Natural killer cell (primary cell): ENCODE results near the gene CDK18. TPM values are rescaled to one million over a fixed set of nuclear protein-coding genes. Genes with fewer than 3 reads are reported as not detected.

ENCODE experiments used
- ATAC-seq, 3 donors: fragments of 150-1000 bp in 2 of 3; fragments of 200-7000 bp in 1 of 3; cut with Tn5 transposase; 1 replicate in 1 of 3; 2 replicates in 2 of 3; pipeline ENCODE4 v1.10.0; 2021; ENCODE audit warnings: mild to moderate bottlenecking in 2 of 3, moderate library complexity in 2 of 3
- DNase-seq, 2 donors: peaks; one replicate each; pipeline versions ENCODE4 v3.0.0 to v3.0.0-alpha.2; 2013 to 2021; ENCODE audit warnings: mixed read lengths in 1 of 2
- H3K27ac ChIP-seq: one replicate; pipeline ENCODE4 v1.5.1; 2013; ENCODE audit warnings: mild to moderate bottlenecking, low read length
- H3K27me3 ChIP-seq: one replicate; pipeline ENCODE4 v1.6.1; 2013; ENCODE audit warnings: low read length; ENCODE audit not compliant: control insufficient read depth, insufficient read depth
- H3K36me3 ChIP-seq: one replicate; pipeline ENCODE4 v1.6.1; 2013; ENCODE audit warnings: low read length; ENCODE audit not compliant: control insufficient read depth, insufficient read depth
- H3K4me1 ChIP-seq: one replicate; pipeline ENCODE4 v1.6.1; 2013; ENCODE audit warnings: low read length; ENCODE audit not compliant: control insufficient read depth, insufficient read depth
- H3K4me3 ChIP-seq: one replicate; pipeline ENCODE4 v1.5.1; 2013; ENCODE audit warnings: low read length
- H3K9me3 ChIP-seq: one replicate; pipeline ENCODE4 v1.6.1; 2013; ENCODE audit warnings: low read length; ENCODE audit not compliant: control insufficient read depth, insufficient read depth
- H3K27ac Mint-ChIP-seq, 2 donors: one replicate each; pipeline ENCODE4 v1.8.0; 2022; ENCODE audit warnings: mild to moderate bottlenecking in 2 of 2, mixed read lengths in 2 of 2, moderate library complexity in 1 of 2
- H3K27me3 Mint-ChIP-seq, 2 donors: one replicate each; pipeline ENCODE4 v1.8.0; 2022; ENCODE audit warnings: low read depth in 2 of 2, mixed read lengths in 2 of 2
- H3K36me3 Mint-ChIP-seq: one replicate; pipeline ENCODE4 v1.8.0; 2022; ENCODE audit warnings: mixed read lengths
- H3K4me1 Mint-ChIP-seq, 2 donors: one replicate each; pipeline ENCODE4 v1.8.0; 2022; ENCODE audit warnings: mixed read lengths in 2 of 2
- H3K4me3 Mint-ChIP-seq: one replicate; pipeline ENCODE4 v1.8.0; 2022; ENCODE audit warnings: mild to moderate bottlenecking, moderate library complexity, mixed read lengths
- H3K9me3 Mint-ChIP-seq, 2 donors: one replicate each; pipeline ENCODE4 v1.8.0; 2022; ENCODE audit warnings: mixed read lengths in 2 of 2
- CTCF ChIP-seq: fragments of 200-600 bp; IDR thresholded peaks from one replicate; pipeline ENCODE4 v1.8.0; 2022; ENCODE audit warnings: antibody characterized with exemption
- WGBS: methylation state at CpG from one replicate; pipeline ENCODE4 v1.1.7; 2013; ENCODE audit warnings: missing lambda C conversion rate; ENCODE audit not compliant: insufficient coverage; 5-methylcytosine and 5-hydroxymethylcytosine counted together
- intact Hi-C: fragments of 100-400 bp; cut with micrococcal nuclease; formaldehyde crosslinking; loops from one replicate; pipeline ENCODE4 v1.14.2; 2022
- total RNA-seq, 4 donors: library from RNA; stranded (reverse); fragments of 120-200 nt in 1 of 4; gene quantifications; one replicate each; pipeline versions ENCODE4 v1.2.3 to v1.2.4, GENCODE V29; 2013 to 2022

The CDK18 gene
- total RNA-seq, 3 donors from 2014 or later (not counting 1 experiment from before 2014, with no cell fraction given), result 1.9 to 5.3 (median 4.0) TPM

- H3K36me3 ChIP-seq, result no peaks in the 10 kb centered on the region
- TF ChIP-seq CTCF, result no peak
- intact Hi-C loops, result loop anchor here (2.0 to 10.0 kb wide), 3 partner anchors 104 to 448 kb away; partner anchors contain the start of gene ELK4
- peaks cover 9% of the 10 kb centered on the region for H3K4me1 ChIP-seq
- H3K4me3 ChIP-seq, result no peak overlapping the region
- H3K27me3 ChIP-seq, result no peaks in the 10 kb centered on the region
- Mint-ChIP-seq H3K4me3 (no peak overlapping the region), H3K36me3 (no peaks in the 10 kb centered on the region), H3K27ac (no peak overlapping the region), H3K27me3 (peaks cover 0 to 7% of the 10 kb centered on the region in 2 donors), H3K4me1 (peaks cover 0 to 7% of the 10 kb centered on the region in 2 donors), H3K9me3 (no peaks in the 10 kb centered on the region)
- DNase-seq, result no peak
- WGBS, result 78% methylated on average over 9 of the region's 9 CpGs
- no peak for ATAC-seq
- no peak overlapping the region for H3K27ac ChIP-seq
- no peaks in the 10 kb centered on the region for H3K9me3 ChIP-seq
Observed at GRCh38 chr1:205528446-205528886, 24.0 kb downstream of the CDK18 start.

- Histone ChIP-seq H3K27me3 (no peaks in the 10 kb centered on the region), H3K4me1 (peaks cover 9% of the 10 kb centered on the region), H3K36me3 (no peaks in the 10 kb centered on the region), H3K4me3 (no peak overlapping the region), H3K27ac (no peak overlapping the region), H3K9me3 (no peaks in the 10 kb centered on the region)
- H3K9me3 Mint-ChIP-seq, result no peaks in the 10 kb centered on the region
- peaks cover 0 to 7% of the 10 kb centered on the region in 2 donors for H3K4me1 Mint-ChIP-seq
- no peak overlapping the region for H3K27ac Mint-ChIP-seq
- 44% methylated on average over 53 of the region's 53 CpGs for WGBS
- no peaks in the 10 kb centered on the region for H3K36me3 Mint-ChIP-seq
- TF ChIP-seq CTCF, result peak; percentile 95
- ATAC-seq (peak; percentile 76 to 91 (median 88)), DNase-seq (peak; percentile 81 to 88)
- H3K4me3 Mint-ChIP-seq, result peak overlapping the region; percentile 35
- H3K27me3 Mint-ChIP-seq, result peaks cover 0 to 7% of the 10 kb centered on the region in 2 donors
- intact Hi-C loops, result loop anchor here (1.0 to 10.0 kb wide), 4 partner anchors 104 to 448 kb away; partner anchors contain the start of gene ELK4
Observed at GRCh38 chr1:205528887-205529825, 24.7 kb downstream of the CDK18 start.

GRCh38 chr1:205530116-205530515, 25.6 kb downstream of the CDK18 start:
- Histone ChIP-seq H3K4me3 (no peak overlapping the region), H3K27me3 (no peaks in the 10 kb centered on the region), H3K36me3 (no peaks in the 10 kb centered on the region), H3K27ac (no peak overlapping the region), H3K4me1 (peaks cover 9% of the 10 kb centered on the region), H3K9me3 (no peaks in the 10 kb centered on the region)
- intact Hi-C loops, result no loop called here
- Mint-ChIP-seq H3K4me3 (no peak overlapping the region), H3K9me3 (no peaks in the 10 kb centered on the region), H3K27me3 (peaks cover 0 to 7% of the 10 kb centered on the region in 2 donors), H3K27ac (no peak overlapping the region), H3K36me3 (no peaks in the 10 kb centered on the region), H3K4me1 (peaks cover 0 to 7% of the 10 kb centered on the region in 2 donors)
- ATAC-seq (no peak), DNase-seq (no peak)
- TF ChIP-seq CTCF, result no peak
- WGBS, result 83% methylated on average over 6 of the region's 6 CpGs
